NCI-H2107 treated with DMSO at 0.1 percent for 48 hours (cell line): ENCODE measurements around the gene LAMB2.

Source experiments
- DNase-seq: peaks from one replicate; lab custom pipeline; 2025; ENCODE audit not compliant: unreplicated experiment; lab: John Stamatoyannopoulos, UW

LAMB2 gene

DNA sequence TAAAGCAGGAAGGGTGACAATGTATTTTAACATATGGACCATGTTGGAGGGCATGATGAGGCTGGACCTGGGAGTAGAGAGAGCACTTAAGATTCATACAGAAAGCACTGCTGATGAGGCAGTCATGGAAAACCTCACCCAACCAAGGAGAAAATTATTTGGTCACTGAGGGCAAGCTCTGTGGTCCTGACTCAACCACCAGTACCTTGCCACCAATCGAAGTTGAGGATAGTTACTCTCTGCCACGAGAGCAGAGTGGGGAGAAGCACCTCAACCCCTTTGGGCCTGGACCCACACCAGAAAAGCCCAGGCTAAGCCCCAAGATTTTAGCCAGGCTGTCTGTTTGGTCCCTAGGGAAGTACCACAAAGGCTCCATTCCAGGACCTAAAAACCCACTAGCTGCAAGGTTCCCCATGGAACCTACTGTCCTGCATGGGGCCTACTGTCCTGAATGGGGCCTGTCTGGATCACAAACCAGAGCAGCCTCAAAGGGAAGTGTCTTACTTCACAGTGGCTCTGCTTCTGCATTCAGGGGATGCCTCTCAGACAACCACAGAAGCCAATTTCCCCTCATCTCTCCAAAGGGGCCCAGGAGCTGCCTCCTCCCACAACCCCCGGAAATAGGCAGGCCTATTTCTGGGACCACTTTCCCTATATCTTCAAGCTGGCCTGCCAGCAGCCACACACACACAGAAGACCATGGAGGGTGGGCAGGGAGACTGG, 29.1 kb upstream of the LAMB2 start:
- no peak for DNase-seq

DNA sequence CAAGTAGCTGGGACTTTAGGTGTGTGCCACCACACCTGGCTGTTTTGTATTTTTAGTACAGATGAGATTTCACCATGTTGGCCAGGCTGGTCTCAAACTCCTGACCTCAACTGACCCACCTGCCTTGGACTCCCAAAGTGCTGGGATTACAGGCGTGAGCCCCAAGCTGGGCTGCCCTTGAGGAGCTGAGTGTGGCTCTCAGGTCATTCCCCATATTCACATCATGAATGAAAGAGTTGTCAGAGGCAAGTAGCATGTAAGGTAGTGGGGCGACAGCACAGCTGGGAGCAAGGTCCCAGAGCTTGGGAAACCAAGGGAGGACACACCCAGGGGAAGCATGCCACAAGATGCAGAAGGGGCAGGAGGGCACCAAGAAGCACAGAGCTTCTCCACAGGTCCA, 28.3 kb upstream of the LAMB2 start:
- DNase-seq: no peak

DNA sequence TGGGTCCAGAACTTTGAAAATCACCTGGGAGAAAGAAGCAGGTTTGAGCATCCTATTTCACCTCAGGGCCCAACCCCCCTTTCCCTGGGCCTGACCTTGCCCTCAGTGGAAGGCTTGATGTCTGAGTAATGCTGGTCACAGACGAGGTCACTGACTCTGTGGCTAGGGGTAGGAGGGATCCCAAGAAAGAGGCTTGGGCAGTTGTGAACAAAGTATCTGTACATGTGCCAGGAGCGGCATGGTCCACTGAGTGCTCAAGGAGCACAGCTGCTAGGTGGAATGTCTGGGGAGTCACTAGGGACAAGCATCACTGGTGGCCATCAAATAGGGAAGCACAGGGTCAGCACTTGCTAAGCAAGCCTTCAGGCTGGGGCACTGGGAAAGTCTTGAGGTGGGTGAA, 25.9 kb upstream of the LAMB2 start:
- DNase-seq: no peak

DNA sequence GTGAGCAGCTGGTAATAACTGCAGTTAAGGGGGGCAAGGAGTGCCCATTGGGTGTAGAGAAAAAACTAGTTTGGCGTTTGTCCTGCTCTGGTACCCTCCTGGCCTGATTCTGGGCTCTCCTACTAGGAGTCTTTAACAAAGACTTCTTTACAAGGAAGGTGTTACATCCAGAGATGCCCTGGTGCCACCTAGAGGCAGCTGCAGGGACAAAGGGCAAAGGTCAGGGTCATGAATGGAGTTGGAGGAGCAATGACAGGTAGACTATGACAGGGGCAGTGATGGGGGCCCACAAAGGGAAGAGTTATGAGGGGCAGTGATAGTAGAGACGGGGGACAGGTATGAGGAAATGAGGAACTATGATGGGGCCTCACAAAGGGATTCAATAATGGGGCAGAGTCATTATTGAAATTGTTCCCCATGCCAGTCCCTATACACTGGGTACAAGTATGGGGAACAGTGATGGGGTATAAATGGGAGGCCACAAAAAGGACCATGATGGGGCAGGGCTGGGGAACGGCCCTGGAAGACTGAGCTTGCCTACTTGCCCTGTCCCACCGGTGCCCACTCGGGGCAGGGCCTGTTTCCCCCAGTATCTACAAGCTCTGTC, 25.4 kb upstream of the LAMB2 start:
- DNase-seq: no peak

DNA sequence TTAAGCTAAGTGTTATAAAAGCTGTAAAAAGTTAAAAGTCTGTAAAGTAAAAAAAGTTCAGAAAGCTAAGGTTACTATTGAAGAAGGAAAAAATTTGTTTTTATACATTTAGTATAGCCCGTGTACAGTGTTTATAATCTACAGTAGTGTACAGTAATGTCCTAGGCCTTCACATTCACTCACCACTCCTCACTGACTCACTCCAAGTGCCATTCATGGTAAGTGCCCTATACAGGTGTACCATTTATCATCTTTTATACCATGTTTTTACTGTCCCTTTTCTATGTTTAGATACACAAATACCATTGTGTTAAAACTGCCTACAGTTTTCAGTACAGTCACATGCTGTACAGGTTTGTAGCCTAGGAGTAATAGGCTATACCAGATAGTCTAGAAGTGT, 24.4 kb upstream of the LAMB2 start:
- no peak for DNase-seq

DNA sequence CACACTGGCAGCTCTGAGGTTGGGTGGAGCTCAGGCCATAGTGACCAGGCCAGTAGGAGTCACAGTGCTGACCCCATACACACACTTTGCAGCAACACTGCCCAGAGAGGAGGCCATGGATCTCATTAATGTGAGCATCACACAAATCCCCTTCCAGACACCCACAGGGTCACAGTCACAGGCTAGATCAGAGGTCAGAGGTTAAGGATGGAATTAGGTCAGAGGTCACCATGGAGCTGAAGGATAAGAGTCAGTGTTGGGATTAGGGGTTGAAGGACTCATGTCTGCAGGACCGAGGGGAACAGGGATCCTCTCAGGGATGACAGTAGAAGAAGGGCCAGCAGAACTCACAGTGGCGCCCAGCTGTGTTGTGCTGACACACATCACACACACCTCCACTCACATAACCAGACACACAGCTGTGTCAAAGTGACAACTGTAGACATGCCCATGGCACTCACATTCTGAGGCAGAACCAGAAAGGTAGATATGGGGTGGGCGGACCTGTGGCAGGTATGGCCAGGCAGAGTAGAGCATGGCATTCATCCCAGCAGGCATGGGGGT, 20.6 kb upstream of the LAMB2 start:
- no peak for DNase-seq

DNA sequence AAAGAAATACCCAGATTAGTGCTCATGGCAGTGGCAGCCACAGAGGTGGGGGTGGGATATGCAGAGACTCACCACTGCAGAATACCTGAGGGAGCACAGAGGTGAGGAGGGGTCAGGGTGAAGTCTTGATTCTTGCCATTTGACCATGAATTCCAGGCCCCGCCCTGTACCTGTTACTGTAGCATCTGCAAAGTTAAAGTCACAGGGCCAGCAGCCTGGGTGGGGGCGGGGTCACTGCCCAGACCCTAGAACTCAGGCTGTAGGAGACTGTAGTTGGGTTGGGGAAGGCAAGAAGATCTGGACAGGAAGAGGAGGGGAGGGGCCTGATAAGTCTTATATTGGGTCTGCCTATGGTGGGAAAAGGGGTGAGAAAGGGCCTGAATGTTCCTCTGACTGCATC, 18.8 kb upstream of the LAMB2 start:
- no peak for DNase-seq

DNA sequence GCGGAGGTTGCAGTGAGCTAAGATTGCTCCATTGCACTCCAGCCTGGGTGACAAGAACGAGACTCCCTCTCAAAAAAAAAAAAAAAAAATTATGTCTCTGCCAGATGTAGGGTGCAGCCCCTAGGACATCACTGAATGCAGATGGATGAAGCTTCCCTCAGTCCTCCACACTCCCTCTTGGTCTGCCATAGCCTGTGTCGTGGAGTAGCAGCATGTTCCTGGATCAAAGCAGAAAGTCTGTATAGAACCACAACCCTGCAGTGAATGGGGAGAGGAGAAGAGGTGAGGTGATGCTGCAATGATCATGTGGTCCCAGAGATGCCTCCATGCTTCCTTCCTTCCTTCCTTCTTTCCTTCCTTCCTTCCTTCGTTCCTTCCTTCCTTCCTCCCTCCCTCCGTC, 15.3 kb upstream of the LAMB2 start:
- no peak for DNase-seq

DNA sequence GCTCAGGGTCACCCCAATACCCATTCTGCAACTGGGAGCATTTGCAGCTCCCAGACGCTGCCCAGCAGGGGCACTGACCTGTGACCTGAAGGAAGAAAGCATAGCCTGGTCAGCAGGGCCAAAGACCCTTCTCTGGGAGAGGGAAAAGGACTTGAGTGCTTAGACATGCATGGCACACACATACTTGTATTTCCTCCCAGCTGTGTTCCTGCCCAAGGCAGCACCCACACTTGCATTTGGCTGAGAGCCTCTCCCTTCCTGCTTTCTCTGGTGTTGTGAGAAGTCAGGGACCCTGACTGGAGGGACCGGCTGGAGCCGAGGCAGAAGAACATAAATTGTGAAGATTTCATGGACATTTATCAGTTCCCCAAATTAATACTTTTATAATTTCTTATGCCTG, 7.2 kb upstream of the LAMB2 start:
- DNase-seq: no peak

DNA sequence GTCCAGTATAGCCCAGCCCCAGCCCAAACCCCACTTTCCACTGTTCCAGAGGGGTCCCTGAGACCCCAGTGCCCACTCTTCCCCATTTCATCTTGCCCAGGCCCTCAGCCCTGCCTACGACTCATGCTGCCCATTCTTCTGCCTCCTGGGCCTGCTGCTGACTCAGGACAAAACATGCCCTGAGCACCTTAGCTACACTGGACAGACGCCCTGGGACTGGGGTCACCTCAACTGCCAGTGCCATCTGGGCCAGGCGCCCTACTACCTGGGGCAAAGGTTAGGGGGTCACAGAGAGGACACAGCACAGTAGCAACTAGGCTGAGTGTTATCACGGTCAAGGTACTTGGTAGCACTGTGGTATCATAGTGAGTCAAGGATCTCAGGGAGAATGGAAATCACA, 2.6 kb upstream of the LAMB2 start:
- DNase-seq: no peak

DNA sequence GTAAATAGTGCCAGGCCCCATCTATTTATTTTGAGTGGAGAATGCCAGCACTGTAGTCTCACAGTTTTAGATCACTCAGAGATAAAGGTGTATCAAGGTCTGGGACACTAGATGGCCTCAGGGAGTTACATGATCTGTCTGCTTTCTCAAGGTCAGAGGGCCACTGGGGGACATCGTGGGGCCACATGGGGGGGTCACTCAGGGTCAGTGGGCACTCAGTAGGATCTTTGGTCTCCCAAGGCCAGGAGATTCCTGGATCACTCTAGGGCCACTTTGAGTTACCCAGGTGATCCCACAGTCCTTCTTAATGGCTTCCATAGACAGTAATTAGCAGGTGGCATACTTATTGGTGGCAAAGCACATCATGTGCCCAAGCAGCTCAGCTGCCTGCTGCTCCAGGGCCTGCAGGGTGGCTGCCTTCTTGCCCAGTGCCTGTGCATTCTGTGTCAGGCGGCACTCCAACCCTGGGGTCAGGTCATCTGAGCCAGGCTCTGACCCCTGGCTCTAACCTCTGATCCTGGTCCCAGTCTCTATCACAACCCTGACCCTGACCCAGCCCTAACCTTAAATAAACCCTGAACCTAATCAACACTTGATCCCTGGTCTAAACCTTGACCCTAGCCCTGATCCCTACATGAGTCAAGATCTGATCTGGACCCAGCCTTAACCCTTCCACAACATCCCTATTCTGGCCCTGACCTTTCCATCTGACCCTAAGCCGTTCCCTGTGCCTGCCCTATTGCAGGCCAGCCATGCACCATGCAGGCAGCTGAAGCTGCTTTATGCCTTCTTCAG, 1.8 kb upstream of the LAMB2 start:
- no peak for DNase-seq

DNA sequence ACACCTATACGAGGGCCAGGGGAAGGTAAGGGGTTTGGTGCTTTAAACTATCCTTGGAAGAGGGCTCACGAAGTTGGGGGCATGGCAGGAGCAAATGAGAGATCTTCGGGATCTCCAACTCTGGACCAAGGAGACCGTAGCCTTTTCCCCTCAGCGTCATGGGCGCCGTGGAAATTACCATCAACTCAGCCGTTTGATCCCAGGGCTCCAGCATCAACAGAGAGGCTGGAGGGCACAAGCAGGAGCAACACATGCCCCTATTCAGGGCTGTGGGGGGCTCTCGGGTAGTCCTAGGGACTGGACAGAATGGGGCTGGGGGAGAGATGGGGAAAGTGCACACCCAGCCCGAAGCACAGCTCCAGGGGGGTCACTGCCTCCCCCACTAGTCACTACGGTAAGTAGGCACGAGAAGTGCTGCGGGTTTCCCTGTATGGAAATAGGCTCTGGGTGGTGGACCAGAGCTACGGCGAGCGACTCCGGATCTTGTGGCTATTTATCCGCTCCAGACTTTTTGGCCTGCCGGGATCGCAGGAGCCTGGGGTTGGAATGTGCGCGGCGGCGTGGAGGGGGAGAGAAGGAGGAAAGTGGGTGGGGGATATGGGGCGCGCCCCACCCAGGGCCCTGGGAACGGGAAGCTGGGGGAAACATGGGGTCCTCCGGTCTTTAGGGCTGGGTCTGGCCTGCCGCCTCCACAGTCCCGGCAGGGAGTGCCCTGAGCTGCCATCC, 539 bp upstream of the LAMB2 start:
- no peak for DNase-seq

DNA sequence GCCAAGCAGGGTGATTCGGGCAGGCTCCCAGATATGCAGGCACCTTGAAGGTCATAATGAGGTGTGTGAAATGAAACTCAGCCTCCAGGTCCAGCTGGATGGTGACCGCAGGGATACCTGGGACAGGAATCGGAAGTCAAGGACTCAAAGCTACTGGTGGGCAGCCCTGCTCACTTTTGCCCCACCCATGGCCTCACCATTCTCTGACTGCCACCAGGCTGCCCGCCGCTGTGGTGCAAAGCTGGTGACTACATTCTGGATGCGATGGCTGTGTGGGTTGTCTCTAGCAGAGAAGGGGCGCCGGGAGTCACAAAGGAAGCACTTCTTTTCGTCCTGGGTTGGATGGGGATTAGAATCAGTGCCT, 795 bp downstream of the LAMB2 start:
- no peak for DNase-seq

DNA sequence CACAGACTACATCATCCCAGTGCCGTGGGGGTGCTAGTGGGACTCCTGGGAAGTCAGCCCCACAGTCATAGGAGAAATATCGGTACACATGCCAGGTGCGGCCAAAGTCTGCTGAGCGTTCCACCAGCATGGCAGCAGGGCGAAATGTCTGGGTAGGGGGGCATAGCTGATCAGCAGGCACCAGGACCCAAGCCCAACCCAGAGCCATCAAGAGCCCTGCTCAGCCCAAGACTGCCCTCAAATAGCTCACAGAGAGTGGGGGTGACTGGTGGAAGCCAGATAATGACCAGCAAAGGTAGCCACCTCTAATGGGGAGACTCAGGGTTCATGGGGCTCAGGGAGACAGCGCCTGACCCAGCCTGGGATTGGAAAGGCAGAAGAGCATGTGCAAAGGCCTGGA, 1.3 kb downstream of the LAMB2 start:
- no peak for DNase-seq

DNA sequence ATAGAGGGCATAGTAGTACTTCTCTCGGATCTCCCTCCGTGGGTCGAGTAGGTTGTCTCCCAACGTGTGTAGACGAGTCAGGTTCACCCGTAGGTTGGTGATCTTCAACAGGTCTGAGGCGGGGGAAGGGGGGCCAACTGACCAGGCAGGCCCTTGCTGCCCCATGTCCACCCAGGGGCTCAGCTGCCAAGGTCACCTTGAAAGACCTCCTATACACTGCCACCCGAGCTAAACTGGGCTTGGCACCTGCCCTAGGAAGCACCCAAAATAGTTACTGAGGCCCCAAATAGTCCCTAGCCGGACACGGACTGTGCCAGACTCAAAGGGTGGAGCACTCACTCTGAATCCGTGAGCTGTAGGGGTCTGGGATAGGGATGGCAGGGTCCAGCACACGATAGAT, 1.8 kb downstream of the LAMB2 start:
- no peak for DNase-seq

DNA sequence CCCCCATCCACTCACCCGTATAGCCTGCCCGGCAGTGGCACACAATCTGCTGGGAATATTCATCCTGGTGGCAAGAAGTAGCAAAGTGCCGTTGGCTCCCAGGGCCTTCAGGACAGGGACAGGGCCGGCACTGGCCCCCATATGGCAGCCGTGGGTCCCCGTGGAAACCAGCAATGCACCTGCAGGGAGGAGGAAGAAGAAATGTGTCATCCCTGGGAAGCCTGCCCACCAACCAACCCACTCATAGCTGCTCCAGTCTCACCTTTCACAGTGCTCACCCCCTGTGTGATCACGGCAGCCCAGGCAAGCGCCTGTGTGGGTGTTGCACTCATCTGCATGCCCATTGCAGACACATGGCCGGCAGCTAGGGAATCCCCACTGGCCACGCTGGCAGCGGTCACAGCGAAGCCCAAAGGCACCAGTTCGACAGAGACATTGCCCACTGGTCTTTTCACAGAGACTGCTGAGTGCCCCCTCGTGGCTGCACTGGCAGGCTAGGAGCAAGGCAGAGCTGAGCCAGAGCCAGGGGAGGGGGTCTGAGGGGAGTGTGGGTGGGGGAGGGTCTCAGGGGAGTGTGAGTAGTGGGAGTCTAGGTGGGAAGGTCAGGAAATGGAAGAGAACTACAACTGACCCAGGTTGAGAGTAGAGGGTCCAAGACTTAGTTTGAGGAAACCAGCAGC, 7.7 kb downstream of the LAMB2 start:
- DNase-seq: no peak

DNA sequence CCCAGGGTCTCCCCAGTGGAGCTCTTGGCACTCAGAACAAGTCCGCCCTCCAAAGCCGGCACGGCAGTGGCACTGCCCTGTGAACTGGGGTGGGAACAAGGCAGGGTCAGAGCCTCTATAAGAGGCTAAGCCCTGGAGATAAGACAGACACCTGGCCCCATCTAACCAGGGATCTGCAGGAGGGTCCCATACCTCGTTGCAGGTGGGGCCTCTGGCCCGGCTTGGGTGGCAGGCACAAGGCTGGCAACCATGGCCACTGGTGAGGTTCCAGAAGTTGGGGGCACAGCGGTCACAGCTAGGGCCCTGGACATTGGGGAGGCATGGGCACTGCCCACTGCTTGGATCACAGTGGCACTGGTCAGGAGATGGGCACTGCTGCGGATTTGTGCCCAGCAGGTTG, 8.6 kb downstream of the LAMB2 start:
- DNase-seq: no peak

DNA sequence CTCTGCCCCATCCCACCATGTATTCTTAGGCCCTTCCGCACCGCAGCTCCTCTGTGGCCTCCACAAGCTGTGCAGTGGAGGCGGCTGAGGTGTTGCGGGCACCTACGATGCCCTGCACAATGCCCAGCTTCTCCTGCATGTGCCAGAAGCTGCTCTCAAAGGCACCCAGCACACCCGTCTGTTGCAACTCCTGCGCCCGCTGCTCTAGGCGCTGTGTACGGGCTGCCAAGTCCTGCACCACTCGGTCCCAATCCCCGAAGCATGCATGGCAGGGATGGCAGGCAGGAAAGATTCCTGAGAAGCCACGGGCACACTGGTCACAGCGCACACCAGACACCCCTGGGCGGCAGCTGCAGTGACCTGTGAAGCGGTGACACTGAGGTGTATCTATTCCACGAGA, 9.2 kb downstream of the LAMB2 start:
- DNase-seq: no peak

DNA sequence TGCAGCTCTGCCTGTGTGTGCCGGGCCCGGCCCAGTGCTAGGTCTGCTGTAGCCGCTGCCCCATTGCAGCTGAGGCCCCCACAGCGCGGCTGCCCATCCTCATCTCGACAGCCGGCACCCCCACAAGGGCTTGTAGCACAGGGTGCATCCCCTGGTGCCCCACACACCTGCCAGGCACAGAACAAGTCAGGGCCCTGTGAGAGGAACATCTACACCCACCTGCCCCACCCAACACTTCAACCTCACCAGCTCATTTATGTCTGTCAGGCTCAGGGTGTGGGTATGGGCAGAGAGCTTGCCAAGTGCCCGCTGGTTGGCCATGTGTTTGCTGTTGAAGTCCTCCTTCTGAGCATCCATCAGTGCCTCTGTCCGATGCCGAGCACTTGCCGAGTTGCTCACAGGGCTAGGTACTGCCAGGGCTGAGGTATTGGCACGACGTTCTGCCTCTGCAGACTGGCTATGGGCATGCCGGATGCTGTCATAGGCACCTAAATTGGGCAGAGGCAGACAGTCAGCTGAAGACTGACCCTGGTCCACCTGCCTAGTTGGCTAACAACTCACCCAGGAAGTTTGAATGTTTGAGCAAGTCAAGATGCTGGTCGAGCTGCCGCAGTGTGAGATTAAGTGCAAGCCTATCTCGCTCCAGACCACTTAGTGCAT, 9.8 kb downstream of the LAMB2 start:
- no peak for DNase-seq

DNA sequence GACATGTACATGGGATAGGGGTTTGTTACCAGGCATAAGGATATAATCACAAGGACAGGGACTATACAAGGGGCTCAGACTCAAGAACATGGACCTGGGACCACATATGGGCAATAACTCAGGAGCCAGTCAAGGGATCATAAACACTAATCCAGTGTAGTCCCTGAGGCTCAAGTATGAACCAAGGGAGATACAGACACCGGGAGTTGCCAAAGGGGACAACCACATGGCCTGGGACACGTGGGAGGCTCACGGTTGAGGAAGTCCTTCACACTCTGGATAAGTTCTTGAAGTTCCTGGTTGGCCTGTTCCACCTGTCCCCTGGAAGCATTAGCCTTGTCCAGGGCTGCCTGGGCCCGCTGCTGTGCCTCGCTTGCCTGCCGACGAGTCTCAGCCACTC, 10.4 kb downstream of the LAMB2 start:
- DNase-seq: no peak
